H1 (cell line): ENCODE results near the gene ZFPL1. TPM values are rescaled to one million over a fixed set of nuclear protein-coding genes. Genes with fewer than 3 reads are reported as not detected.

Experiments
- CTCF ChIA-PET: fragments of 300-600 bp; sonication (Branson Sonifier 250); formaldehyde crosslinking; loops from one replicate; lab custom pipeline; 2021; ENCODE audit not compliant: partially characterized antibody; lab: Charles Lee
- POLR2A ChIA-PET: fragments of 300-600 bp; sonication (Branson Sonifier 250); formaldehyde crosslinking; loops from one replicate; lab custom pipeline; 2021; ENCODE audit warnings: inconsistent platforms; ENCODE audit not compliant: partially characterized antibody; lab: Charles Lee
- DNase-seq, 2 experiments: peaks; one replicate each; pipeline versions ENCODE4 v3.0.0 to v3.0.0-alpha.2; 2010 to 2022; ENCODE audit warnings: low spot score in 2 of 2, low read depth in 1 of 2, mixed read lengths in 1 of 2
- FAIRE-seq: peaks from 2 replicates; lab custom pipeline; 2011; peaks lifted over from hg19 to GRCh38; lab: Jason Lieb, UNC
- H2AFZ ChIP-seq: 2 replicates; pipeline ENCODE4 v1.8.1; 2012; ENCODE audit warnings: low read length, inconsistent platforms
- H2AK5ac ChIP-seq: 2 replicates; pipeline ENCODE4 v1.6.1; 2013; ENCODE audit warnings: low read depth, low read length
- H2BK120ac ChIP-seq: replicated peaks from 2 replicates; pipeline ENCODE3; 2013; ENCODE audit warnings: low read depth, low read length, inconsistent platforms
- H2BK12ac ChIP-seq: 2 replicates; pipeline ENCODE4 v1.6.1; 2013; ENCODE audit warnings: low read depth, low read length
- H2BK15ac ChIP-seq: 2 replicates; pipeline ENCODE4 v1.6.1; 2013; ENCODE audit warnings: low read length
- H2BK20ac ChIP-seq: 2 replicates; pipeline ENCODE4 v1.6.1; 2013; ENCODE audit warnings: low read length
- H2BK5ac ChIP-seq: 2 replicates; pipeline ENCODE4 v1.6.1; 2013; ENCODE audit warnings: low read depth, low read length
- H3K14ac ChIP-seq: 2 replicates; pipeline ENCODE4 v1.6.1; 2013; ENCODE audit warnings: inconsistent platforms; ENCODE audit not compliant: insufficient read length
- H3K18ac ChIP-seq: 2 replicates; pipeline ENCODE4 v1.6.1; 2013; ENCODE audit warnings: low read length; ENCODE audit errors: extremely low read depth
- H3K23ac ChIP-seq: 2 replicates; pipeline ENCODE4 v1.6.1; 2013; ENCODE audit warnings: inconsistent platforms; ENCODE audit not compliant: insufficient read length
- H3K23me2 ChIP-seq: 2 replicates; pipeline ENCODE4 v1.6.1; 2013; ENCODE audit warnings: low read depth, low read length
- H3K27ac ChIP-seq: 2 replicates; pipeline ENCODE4 v1.6.1; 2011; ENCODE audit warnings: low read depth, low read length, inconsistent platforms
- H3K27me3 ChIP-seq, 4 experiments: replicated peaks in 1 of 4; 1 replicate in 1 of 4; 2 replicates in 3 of 4; pipeline versions ENCODE4 v1.6.1 to v1.8.1; 2011 to 2013; ENCODE audit warnings: low read length in 3 of 4, mild to moderate bottlenecking in 3 of 4, inconsistent platforms in 2 of 4, mixed read lengths in 2 of 4, moderate library complexity in 1 of 4; ENCODE audit not compliant: control insufficient read depth in 3 of 4, insufficient read depth in 3 of 4; ENCODE audit errors: extremely low read depth in 1 of 4
- H3K36me3 ChIP-seq, 4 experiments: 2 replicates each; pipeline versions ENCODE4 v1.6.1 to v1.8.1; 2011 to 2013; ENCODE audit warnings: mild to moderate bottlenecking in 4 of 4, low read length in 3 of 4, moderate library complexity in 2 of 4, control low read depth in 1 of 4, inconsistent platforms in 1 of 4; ENCODE audit not compliant: insufficient read depth in 4 of 4, control insufficient read depth in 2 of 4
- H3K4ac ChIP-seq: replicated peaks from 2 replicates; pipeline ENCODE3; 2013; ENCODE audit warnings: low read length, low read depth, mixed read lengths, inconsistent platforms; ENCODE audit not compliant: insufficient read length
- H3K4me1 ChIP-seq, 4 experiments: replicated peaks in 1 of 4; 1 replicate in 1 of 4; 2 replicates in 3 of 4; pipeline versions ENCODE4 v1.6.1 to v1.8.1; 2011 to 2013; ENCODE audit warnings: low read length in 3 of 4, inconsistent platforms in 2 of 4, mixed read lengths in 1 of 4; ENCODE audit not compliant: insufficient read depth in 4 of 4, control insufficient read depth in 3 of 4
- H3K4me2 ChIP-seq, 2 experiments: 2 replicates each; pipeline versions ENCODE4 v1.6.1 to v1.8.1; 2011 to 2013; ENCODE audit warnings: low read depth in 2 of 2, low read length in 2 of 2, control low read depth in 1 of 2, inconsistent platforms in 1 of 2, mild to moderate bottlenecking in 1 of 2; ENCODE audit not compliant: insufficient read depth in 1 of 2
- H3K4me3 ChIP-seq, 4 experiments: fragments of 200-600, 300-600 bp in 1 of 4; sonication (generic), shearing (Covaris generic), sonication (Bioruptor Twin) in 1 of 4; 2 replicates each; pipeline versions ENCODE4 v1.5.1 to v1.8.1; 2011 to 2016; ENCODE audit warnings: low read length in 4 of 4, low read depth in 3 of 4, control low read depth in 2 of 4, inconsistent platforms in 2 of 4, mild to moderate bottlenecking in 2 of 4, mixed read lengths in 1 of 4, moderate library complexity in 1 of 4; ENCODE audit not compliant: insufficient read depth in 2 of 4; ENCODE audit errors: extremely low read depth in 1 of 4
- H3K56ac ChIP-seq: replicated peaks from 2 replicates; pipeline ENCODE3; 2013; ENCODE audit warnings: low read depth, mild to moderate bottlenecking, mixed read lengths, low read length, inconsistent platforms; ENCODE audit not compliant: insufficient read length
- H3K79me1 ChIP-seq: 2 replicates; pipeline ENCODE4 v1.6.1; 2013; ENCODE audit warnings: low read depth, low read length, control low read depth
- H3K79me2 ChIP-seq, 2 experiments: 2 replicates each; pipeline versions ENCODE4 v1.6.1 to v1.8.1; 2012 to 2013; ENCODE audit warnings: low read length in 2 of 2, mild to moderate bottlenecking in 2 of 2, inconsistent platforms in 1 of 2; ENCODE audit not compliant: insufficient read depth in 2 of 2, control insufficient read depth in 1 of 2
- H3K9ac ChIP-seq, 4 experiments: replicated peaks in 1 of 4; 1 replicate in 1 of 4; 2 replicates in 3 of 4; pipeline versions ENCODE4 v1.6.1 to v1.8.1; 2011 to 2013; ENCODE audit warnings: low read depth in 3 of 4, low read length in 3 of 4, control low read depth in 2 of 4, mild to moderate bottlenecking in 2 of 4, moderate library complexity in 2 of 4, inconsistent platforms in 1 of 4; ENCODE audit errors: extremely low read depth in 1 of 4
- H3K9me3 ChIP-seq, 2 experiments: 2 replicates each; pipeline versions ENCODE4 v1.6.1 to v1.8.1; 2012 to 2013; ENCODE audit warnings: mild to moderate bottlenecking in 2 of 2, moderate library complexity in 2 of 2, control low read depth in 1 of 2, inconsistent platforms in 1 of 2, low read depth in 1 of 2, low read length in 1 of 2, mixed read lengths in 1 of 2; ENCODE audit not compliant: insufficient read depth in 2 of 2
- H4K20me1 ChIP-seq, 2 experiments: replicated peaks in 1 of 2; 2 replicates each; pipeline versions ENCODE3 to v1.8.1; 2011 to 2013; ENCODE audit warnings: inconsistent platforms in 2 of 2, low read length in 2 of 2, mild to moderate bottlenecking in 1 of 2; ENCODE audit not compliant: insufficient read depth in 2 of 2, control insufficient read depth in 1 of 2
- H4K5ac ChIP-seq: 2 replicates; pipeline ENCODE4 v1.6.1; 2013; ENCODE audit warnings: low read length, low read depth, mixed read lengths, inconsistent platforms; ENCODE audit not compliant: insufficient read length
- H4K8ac ChIP-seq: 2 replicates; pipeline ENCODE4 v1.8.0; 2013; ENCODE audit warnings: mild to moderate bottlenecking, moderate library complexity, low read length, inconsistent platforms; ENCODE audit not compliant: insufficient read depth; ENCODE audit errors: extremely low read depth
- H4K91ac ChIP-seq: replicated peaks from 2 replicates; pipeline ENCODE3; 2013; ENCODE audit warnings: low read length, mixed read lengths, inconsistent platforms; ENCODE audit not compliant: insufficient read length
- ATF3 ChIP-seq: IDR thresholded peaks from 2 replicates; pipeline ENCODE4 v1.6.1; 2011; ENCODE audit warnings: low read depth, mild to moderate bottlenecking, low read length; ENCODE audit not compliant: insufficient read depth
- EGR1 ChIP-seq: IDR thresholded peaks from 2 replicates; pipeline ENCODE4 v1.6.1; 2011; ENCODE audit warnings: low read depth, low read length, borderline replicate concordance
- GABPA ChIP-seq: IDR thresholded peaks from 2 replicates; pipeline ENCODE4 v1.6.1; 2011; ENCODE audit warnings: mild to moderate bottlenecking, low read length, moderate library complexity, borderline replicate concordance; ENCODE audit not compliant: insufficient read depth
- HDAC6 ChIP-seq: IDR thresholded peaks from one replicate; pipeline ENCODE4 v1.7.1; 2012; ENCODE audit warnings: low read depth, mild to moderate bottlenecking, inconsistent platforms, low read length, moderate library complexity
- KDM4A ChIP-seq: IDR thresholded peaks from one replicate; pipeline ENCODE4 v1.7.1; 2012; ENCODE audit warnings: low read depth, mild to moderate bottlenecking, moderate library complexity, low read length, inconsistent platforms; ENCODE audit not compliant: severe bottlenecking
- MAFK ChIP-seq: IDR thresholded peaks from 2 replicates; pipeline ENCODE4 v1.6.1; 2012; ENCODE audit warnings: low read depth, mild to moderate bottlenecking, improper control_type of control experiment, low read length
- NRF1 ChIP-seq: IDR thresholded peaks from 2 replicates; pipeline ENCODE4 v1.6.1; 2011; ENCODE audit warnings: mild to moderate bottlenecking, low read depth, low read length, improper control_type of control experiment
- POLR2AphosphoS5 ChIP-seq: IDR thresholded peaks from 2 replicates; pipeline ENCODE4 v1.6.1; 2011; ENCODE audit warnings: low read depth, low read length
- SAP30 ChIP-seq: fragments of 300-600 bp; sonication (generic); IDR thresholded peaks from 2 replicates; pipeline ENCODE4 v1.7.1; 2012; ENCODE audit warnings: low read length, moderate library complexity, mild to moderate bottlenecking, inconsistent platforms; ENCODE audit not compliant: insufficient read depth, insufficient replicate concordance
- SIN3A ChIP-seq, 2 experiments: IDR thresholded peaks in 1 of 2; conservative IDR thresholded peaks in 1 of 2; 2 replicates each; pipeline ENCODE4 v1.6.1; 2011 to 2012; ENCODE audit warnings: low read length in 2 of 2, improper control_type of control experiment in 1 of 2, low read depth in 1 of 2, mild to moderate bottlenecking in 1 of 2
- TBP ChIP-seq: IDR thresholded peaks from 2 replicates; pipeline ENCODE4 v1.6.1; 2011; ENCODE audit warnings: low read depth, low read length, improper control_type of control experiment
- WGBS, 2 experiments: shearing (Covaris generic) in 1 of 2; methylation state at CpG; one replicate each; pipeline versions ENCODE4 v1.1.6 to v1.1.7; 2013 to 2015; ENCODE audit warnings: low lambda C conversion rate in 2 of 2, mixed read lengths in 2 of 2, inconsistent platforms in 1 of 2, low coverage in 1 of 2, missing lambda C conversion rate in 1 of 2; ENCODE audit not compliant: insufficient replicate concordance in 2 of 2, insufficient coverage in 1 of 2, insufficient read length in 1 of 2; ENCODE audit errors: extremely low coverage in 1 of 2, missing lambda C conversion rate in 1 of 2; 5-methylcytosine and 5-hydroxymethylcytosine counted together
- polyA plus RNA-seq, 7 experiments: library from polyadenylated mRNA; depleted of rRNA in 3 of 7; stranded (reverse) in 5 of 7; unstranded in 2 of 7; fragments of >200 nt in 5 of 7; fragments of 200-250 nt in 2 of 7; gene quantifications; 1 replicate in 5 of 7; 2 replicates in 1 of 7; 4 replicates in 1 of 7; pipeline versions ENCODE4 v1.2.1 to v1.2.3, GENCODE V29; 2011 to 2013; ENCODE audit warnings: missing spikeins in 2 of 7, mixed read lengths in 2 of 7
- total RNA-seq: library from RNA; stranded (reverse); fragmentation: NEBNext Ultra II Directional; extraction: Animal tissue kit (Norgen Biotek cat#: 25700); gene quantifications from 2 replicates; pipeline ENCODE4 v1.2.1, GENCODE V29; 2021

ZFPL1 gene
- total and polyA plus RNA-seq, 2 of the 8 experiments (the other 6 are each of a cell fraction or from before 2014, with no cell fraction given): 21.5 to 76.8 TPM

- DNase-seq (no peak), FAIRE-seq (no peak)
- Histone ChIP-seq H3K4me2 (no peak overlapping the region), H2BK120ac (no peak overlapping the region), H3K18ac (no peak overlapping the region), H2BK5ac (no peak overlapping the region), H3K79me1 (peaks cover 2% of the 10 kb centered on the region; the same call in 1 of the 2 replicates), H3K79me2 (peaks cover 0 to 13% of the 10 kb centered on the region in 2 experiments; a peak in 1 of 4 replicates), H2BK12ac (no peak overlapping the region), H3K23me2 (no peaks in the 10 kb centered on the region), H3K14ac (no peak overlapping the region), H4K8ac (no peak overlapping the region), H3K9me3 (no peaks in the 10 kb centered on the region), H3K36me3 (peaks cover 0 to 3% (median 0%) of the 10 kb centered on the region in 4 experiments; a peak in 2 of 8 replicates), H4K5ac (no peak overlapping the region), H2BK15ac (no peak overlapping the region), H3K56ac (no peak overlapping the region), H3K4ac (no peak overlapping the region), H4K20me1 (peaks cover 0 to 7% of the 10 kb centered on the region in 2 experiments), H2AK5ac (no peak overlapping the region), H3K27ac (no peak overlapping the region), H3K4me1 (peaks cover 0 to 3% (median 3%) of the 10 kb centered on the region in 4 experiments; a peak in 6 of 7 replicates), H2AFZ (no peak overlapping the region), H3K27me3 (no peaks in the 10 kb centered on the region), H3K23ac (no peak overlapping the region), H3K4me3 (no peak overlapping the region), H4K91ac (no peak overlapping the region), H2BK20ac (no peak overlapping the region), H3K9ac (no peak overlapping the region)
- 80% methylated on average over 6 of the region's 6 CpGs; no CpG with 5 or more reads in 1 of the 2 experiments for WGBS, 2 experiments
- ChIA-PET CTCF (interaction anchor here (0.6 to 4.4 kb wide), 6 partner anchors 9 to 219 kb away, joined by 3 to 85 read pairs (median 3); partner anchors contain the start of genes TM7SF2 and ZNHIT2), POLR2A (interaction anchor here (1.0 to 16.8 kb wide), 8 partner anchors 11 to 29 kb away, joined by 3 to 230 read pairs (median 18); partner anchors contain the start of genes CDCA5, FAU, MRPL49 and TM7SF2)
- TF ChIP-seq GABPA (no peak), POLR2AphosphoS5 (no peak), ATF3 (no peak), MAFK (no peak), HDAC6 (no peak), KDM4A (no peak), SIN3A (conservative IDR thresholded peaks at IDR 0.05 in 1 of 2, IDR thresholded peaks at IDR 0.05 in 1 of 2; ENCODE audit: low read depth in 1 of 2, low read length in 2 of 2) (no peak), TBP (no peak), SAP30 (no peak), NRF1 (no peak), EGR1 (no peak)
Measured at GRCh38 chr11:65100674-65101350, 16.8 kb downstream of the ZFPL1 start.
